GM20431 (cell line): ENCODE measurements around the gene ASPSCR1.

Source experiments
- in situ Hi-C: fragments of 300-500 bp; cut with MseI, MboI; formaldehyde crosslinking; loops from one replicate; pipeline ENCODE4 v1.15.0; 2020; ENCODE audit warnings: low sequenced_read_pairs; ENCODE audit not compliant: unreplicated experiment

The ASPSCR1 gene

DNA sequence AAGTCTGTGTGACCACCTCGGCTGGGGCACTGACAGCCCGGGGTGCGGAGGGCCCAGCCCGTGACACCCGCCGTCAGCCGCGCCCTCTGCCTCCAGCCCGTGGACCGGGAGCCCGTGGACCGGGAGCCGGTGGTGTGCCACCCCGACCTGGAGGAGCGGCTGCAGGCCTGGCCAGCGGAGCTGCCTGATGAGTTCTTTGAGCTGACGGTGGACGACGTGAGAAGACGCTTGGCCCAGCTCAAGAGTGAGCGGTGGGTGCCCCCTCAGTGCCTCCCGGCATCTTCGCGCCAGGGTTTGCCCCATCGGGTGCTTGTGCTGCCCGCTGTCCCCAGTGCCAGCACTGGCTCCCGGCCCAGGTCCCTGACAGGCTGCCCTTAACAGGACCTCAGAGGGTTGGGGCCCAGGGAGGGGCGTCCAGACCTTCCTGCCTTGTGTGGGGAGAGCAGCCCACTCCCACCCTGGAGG, 31.5 kb downstream of the ASPSCR1 start:
- in situ Hi-C loops: no loop called here

- in situ Hi-C loops: no loop called here
Measured at GRCh38 chr17:82009413-82009812, 32.0 kb downstream of the ASPSCR1 start.

GRCh38 chr17:82010575-82011525, 33.4 kb downstream of the ASPSCR1 start:
- in situ Hi-C loops: no loop called here

DNA sequence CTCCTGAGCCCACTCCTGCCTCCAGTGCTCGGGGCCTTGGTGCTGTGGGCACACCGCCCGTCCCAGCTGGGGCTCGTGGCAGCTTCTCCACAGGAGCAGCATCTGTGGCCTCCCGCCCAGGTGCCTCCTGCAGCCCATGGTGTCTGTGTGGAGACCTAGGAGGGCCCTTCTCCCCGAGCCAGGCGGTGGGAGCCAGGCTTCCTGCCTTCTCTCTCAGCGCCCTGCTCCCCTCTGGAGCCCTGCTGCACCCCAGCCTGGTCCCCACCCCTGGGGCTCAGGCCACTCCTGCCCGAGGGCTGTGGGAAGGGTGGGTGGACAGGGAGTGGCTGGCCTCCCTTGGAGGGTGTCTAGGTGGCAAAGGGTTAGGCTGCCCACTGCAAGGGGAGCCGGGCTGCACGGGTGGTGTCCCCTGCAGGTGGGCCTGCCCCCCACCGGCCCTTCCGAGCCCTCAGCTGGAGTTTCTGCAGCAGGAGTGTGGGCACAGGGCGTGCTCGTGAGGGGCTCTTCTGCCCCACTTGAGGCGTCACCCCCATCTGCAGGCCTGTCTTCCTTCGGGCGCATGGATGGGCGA, 34.3 kb downstream of the ASPSCR1 start:
- in situ Hi-C loops: no loop called here

GRCh38 chr17:82012261-82012639, 34.8 kb downstream of the ASPSCR1 start:
- in situ Hi-C loops: no loop called here

GRCh38 chr17:82012640-82013295, 35.3 kb downstream of the ASPSCR1 start:
- in situ Hi-C loops: no loop called here

GRCh38 chr17:82013341-82013740, 35.9 kb downstream of the ASPSCR1 start:
- in situ Hi-C loops: no loop called here

DNA sequence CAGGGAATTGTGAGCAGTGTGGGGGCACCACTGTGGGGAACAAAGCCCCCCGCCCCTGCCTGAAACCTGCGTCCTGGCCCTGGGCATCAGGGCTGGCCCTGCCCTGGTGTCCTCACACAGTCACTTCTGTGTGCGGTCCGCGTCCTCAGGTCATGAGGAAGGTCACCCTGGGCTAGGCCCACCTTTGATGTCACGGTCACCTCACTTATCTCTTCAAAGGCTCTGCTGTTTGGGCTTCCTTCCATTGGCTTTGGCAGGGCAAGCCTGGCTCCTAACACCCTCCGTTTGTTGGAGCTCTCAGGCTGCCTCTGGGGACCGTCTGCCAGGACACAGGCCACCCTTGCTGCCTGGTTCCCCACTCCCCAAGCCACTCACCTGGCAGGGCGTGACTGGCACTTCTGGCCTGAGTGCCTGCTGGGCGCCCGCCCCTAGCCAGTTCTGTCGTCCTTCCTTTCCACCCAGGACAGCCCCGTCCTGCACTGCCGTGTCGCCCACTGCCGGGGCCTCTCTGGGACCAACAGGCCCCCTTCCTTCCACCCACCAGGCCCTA, 36.4 kb downstream of the ASPSCR1 start:
- in situ Hi-C loops: no loop called here

DNA sequence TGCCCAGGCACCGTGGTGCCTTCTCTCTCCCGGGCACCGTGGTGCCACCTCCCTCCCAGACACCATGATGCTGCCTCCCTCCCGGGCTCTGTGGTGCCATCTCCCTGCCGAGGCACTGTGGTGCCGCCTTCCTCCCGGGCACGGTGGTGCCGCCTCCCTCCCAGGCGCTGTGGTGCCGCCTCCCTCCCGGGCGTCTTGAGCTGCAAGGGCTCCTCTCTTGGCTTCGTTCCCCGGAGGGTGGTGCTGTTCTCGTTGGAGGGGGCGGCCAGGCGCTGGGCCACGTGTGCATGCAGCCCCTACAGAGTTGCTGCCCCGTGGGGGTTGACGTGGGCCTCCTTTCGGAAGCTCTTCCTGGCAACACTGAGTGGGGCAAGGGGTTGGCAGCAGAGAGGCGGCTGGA, 37.0 kb downstream of the ASPSCR1 start:
- in situ Hi-C loops: no loop called here

DNA sequence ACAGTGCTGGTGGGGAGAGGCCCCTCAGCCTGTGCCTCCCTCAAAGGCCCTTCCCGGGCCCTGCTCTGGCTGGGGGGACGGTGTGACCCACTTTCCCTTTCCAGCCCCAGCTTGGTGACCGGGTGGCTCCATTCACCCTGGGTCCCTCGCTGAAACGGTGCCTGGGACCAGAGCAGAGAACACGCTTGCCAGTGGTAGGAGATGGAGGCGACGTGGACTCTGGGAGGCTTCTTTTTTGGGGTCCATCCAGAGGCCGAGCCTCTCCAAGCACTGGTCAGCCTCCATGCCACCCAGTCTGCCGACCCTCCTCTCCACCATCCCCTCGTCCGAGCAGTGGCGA, 37.5 kb downstream of the ASPSCR1 start:
- in situ Hi-C loops: no loop called here

DNA sequence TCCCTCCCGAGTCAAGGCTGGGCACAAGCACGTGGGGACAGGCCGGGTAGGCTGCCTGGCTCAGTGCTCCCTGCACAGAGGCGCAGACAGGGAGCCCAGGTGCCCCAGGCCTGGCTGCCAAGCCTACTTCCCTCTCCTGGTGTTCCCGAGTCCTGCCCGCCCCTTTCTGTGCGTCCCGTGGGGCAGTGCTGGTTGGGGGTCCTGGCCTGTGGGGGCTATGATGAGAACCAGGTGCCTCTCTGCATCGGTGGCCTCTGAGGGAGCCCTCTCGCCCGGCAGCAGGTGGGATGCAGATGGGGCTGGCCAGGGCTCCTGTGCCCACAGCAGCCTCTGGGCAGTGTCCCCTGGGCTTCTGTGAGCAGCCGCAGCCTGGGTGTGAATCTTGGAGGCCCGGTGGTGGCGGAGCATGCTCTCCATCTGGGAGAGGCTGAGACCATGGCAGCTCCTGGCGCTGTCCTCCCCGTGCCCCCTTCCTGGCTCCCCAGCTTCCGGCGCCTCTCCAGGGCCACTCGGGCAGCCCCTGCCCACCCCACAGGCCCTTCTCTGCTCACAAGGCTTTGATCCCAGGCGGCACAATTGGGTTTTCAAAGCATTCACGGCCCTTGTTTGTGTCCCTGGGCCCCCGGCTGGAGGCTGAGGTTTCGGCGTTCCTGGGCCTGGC, 38.0 kb downstream of the ASPSCR1 start:
- in situ Hi-C loops: no loop called here

DNA sequence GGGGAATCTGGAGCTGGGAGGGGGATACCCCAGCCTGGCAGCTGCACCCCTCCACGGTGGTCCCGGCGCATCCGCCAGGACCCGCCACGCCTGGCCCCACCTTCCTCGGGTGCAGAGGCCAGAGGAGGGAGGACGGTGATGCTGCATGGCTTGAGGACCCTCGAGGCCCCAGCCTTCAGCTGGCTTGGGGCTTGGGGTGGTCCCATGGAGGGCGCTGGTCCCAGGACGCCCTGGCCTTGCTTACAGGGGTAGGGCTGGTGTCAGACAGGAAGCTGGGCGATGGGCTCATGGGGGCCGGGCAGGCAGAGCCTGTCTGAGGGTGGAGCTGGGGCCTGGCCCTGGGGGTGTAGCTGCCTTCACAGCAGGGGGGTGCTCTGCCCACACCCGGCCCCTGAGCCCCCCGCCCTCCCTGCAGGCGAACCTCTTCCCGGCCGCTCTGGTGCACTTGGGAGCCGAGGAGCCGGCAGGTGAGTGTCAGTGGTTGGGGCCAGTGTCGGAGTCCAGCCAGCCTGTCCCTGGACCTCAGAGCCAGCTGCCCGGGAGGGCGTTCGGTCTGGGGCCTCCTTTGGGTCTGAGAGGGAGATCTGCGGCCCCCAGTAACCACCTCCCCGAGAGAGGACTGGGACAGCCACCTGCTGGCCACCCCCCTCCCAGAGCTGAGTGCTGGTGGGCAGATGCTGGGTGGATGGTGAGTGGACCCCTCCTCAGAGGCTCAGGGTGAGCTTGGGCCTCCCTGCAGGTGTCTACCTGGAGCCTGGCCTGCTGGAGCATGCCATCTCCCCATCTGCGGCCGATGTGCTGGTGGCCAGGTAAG, 38.8 kb downstream of the ASPSCR1 start:
- in situ Hi-C loops: no loop called here

GRCh38 chr17:82016875-82017459, 39.5 kb downstream of the ASPSCR1 start:
- in situ Hi-C loops: no loop called here

DNA sequence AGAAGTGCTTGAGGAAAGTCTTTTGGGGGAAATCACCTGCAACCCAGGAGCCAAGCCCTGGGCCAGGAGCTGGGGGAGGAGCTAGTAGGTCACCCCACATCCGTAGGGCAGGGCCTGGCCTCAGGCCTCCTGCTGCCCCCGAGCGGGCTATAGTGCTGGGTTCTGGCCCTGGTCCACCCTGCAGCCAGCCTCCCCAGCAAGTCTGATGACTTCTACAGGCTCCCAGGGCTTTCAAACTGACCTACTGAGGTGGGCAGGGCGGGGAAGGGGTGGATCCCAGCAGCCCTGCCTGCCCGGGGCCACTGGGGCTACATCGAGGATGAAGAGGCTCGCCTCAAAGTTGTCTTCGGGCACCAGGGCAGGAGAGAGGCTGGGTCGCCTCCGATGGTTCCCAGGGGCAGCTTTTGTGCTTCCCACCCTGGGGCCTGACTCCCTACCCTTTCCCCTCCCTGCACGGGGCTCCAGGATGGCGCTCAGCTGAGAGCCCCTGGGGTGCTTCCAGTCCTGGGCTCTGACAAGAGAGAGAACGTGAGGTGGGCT, 40.3 kb downstream of the ASPSCR1 start:
- in situ Hi-C loops: no loop called here

GRCh38 chr17:82018152-82018988, 40.9 kb downstream of the ASPSCR1 start:
- in situ Hi-C loops: no loop called here

GRCh38 chr17:82018989-82019689, 41.7 kb downstream of the ASPSCR1 start:
- in situ Hi-C loops: no loop called here
